SK-N-SH (cell line): ENCODE results near the gene ZNF227.

Experiments used
- CTCF ChIP-seq: fragments of 200-600 bp; sonication (generic); IDR thresholded peaks from 2 replicates; pipeline ENCODE4 v1.6.1; 2017; ENCODE audit warnings: antibody characterized with exemption, mild to moderate bottlenecking, moderate library complexity
- EP300 ChIP-seq, 2 experiments: IDR thresholded peaks; 2 replicates each; pipeline versions ENCODE4 v1.4.0 to v1.6.1; 2012; ENCODE audit warnings: borderline replicate concordance in 1 of 2, low read depth in 1 of 2, low read length in 1 of 2
- EZH2phosphoT487 ChIP-seq: fragments of 200-600 bp; sonication (generic); IDR thresholded peaks from 2 replicates; pipeline ENCODE4 v1.6.1; 2017; ENCODE audit warnings: low read depth, mixed run types, mild to moderate bottlenecking, antibody characterized with exemption, moderate library complexity, borderline replicate concordance
- FOSL2 ChIP-seq: IDR thresholded peaks from 2 replicates; pipeline ENCODE4 v1.4.0; 2012; ENCODE audit warnings: low read depth, mild to moderate bottlenecking, moderate library complexity, borderline replicate concordance
- JUND ChIP-seq: IDR thresholded peaks from 2 replicates; pipeline ENCODE4 v1.4.0; 2012
- MAX ChIP-seq: IDR thresholded peaks from 2 replicates; pipeline ENCODE4 v1.4.0; 2012; ENCODE audit warnings: low read depth
- MXI1 ChIP-seq: IDR thresholded peaks from 2 replicates; pipeline ENCODE4 v1.6.1; 2012; ENCODE audit warnings: mild to moderate bottlenecking, low read depth, low read length, improper control_type of control experiment
- NRF1 ChIP-seq: IDR thresholded peaks from 2 replicates; pipeline ENCODE4 v1.6.1; 2012; ENCODE audit warnings: low read depth, mild to moderate bottlenecking, low read length
- POLR2AphosphoS5 ChIP-seq: IDR thresholded peaks from 2 replicates; pipeline ENCODE4 v1.6.1; 2012; ENCODE audit warnings: low read depth, low read length
- RAD21 ChIP-seq: IDR thresholded peaks from 2 replicates; pipeline ENCODE4 v1.6.1; 2012; ENCODE audit warnings: mild to moderate bottlenecking, low read length
- SIN3A ChIP-seq: IDR thresholded peaks from 2 replicates; pipeline ENCODE4 v1.6.1; 2012; ENCODE audit warnings: low read depth, mild to moderate bottlenecking, low read length, moderate library complexity, borderline replicate concordance
- TAF1 ChIP-seq: IDR thresholded peaks from 2 replicates; pipeline ENCODE4 v1.6.1; 2012; ENCODE audit warnings: low read depth, mild to moderate bottlenecking, low read length, moderate library complexity, borderline replicate concordance
- TCF12 ChIP-seq: IDR thresholded peaks from 2 replicates; pipeline ENCODE4 v1.4.0; 2012
- TF ChIP-seq, protein P1 (sequence below): IDR thresholded peaks from 2 replicates; pipeline ENCODE4 v1.6.1; 2012; ENCODE audit warnings: mild to moderate bottlenecking, low read depth, low read length, moderate library complexity

- no peak for TF ChIP-seq EZH2phosphoT487
- TF ChIP-seq CTCF, result no peak
- TF ChIP-seq EP300 (IDR thresholded peaks at IDR 0.05; ENCODE audit: borderline replicate concordance in 1 of 2, low read depth in 1 of 2, low read length in 1 of 2), result no peak; a peak in 1 of 4 replicates
- TF ChIP-seq MAX, result peak; percentile 73
- TF ChIP-seq RAD21, result no peak
- peak; percentile 92 for TF ChIP-seq POLR2AphosphoS5
- TF ChIP-seq FOSL2, result no peak
- no peak for TF ChIP-seq JUND
- no peak for TF ChIP-seq NRF1
- TF ChIP-seq, protein P1, sequence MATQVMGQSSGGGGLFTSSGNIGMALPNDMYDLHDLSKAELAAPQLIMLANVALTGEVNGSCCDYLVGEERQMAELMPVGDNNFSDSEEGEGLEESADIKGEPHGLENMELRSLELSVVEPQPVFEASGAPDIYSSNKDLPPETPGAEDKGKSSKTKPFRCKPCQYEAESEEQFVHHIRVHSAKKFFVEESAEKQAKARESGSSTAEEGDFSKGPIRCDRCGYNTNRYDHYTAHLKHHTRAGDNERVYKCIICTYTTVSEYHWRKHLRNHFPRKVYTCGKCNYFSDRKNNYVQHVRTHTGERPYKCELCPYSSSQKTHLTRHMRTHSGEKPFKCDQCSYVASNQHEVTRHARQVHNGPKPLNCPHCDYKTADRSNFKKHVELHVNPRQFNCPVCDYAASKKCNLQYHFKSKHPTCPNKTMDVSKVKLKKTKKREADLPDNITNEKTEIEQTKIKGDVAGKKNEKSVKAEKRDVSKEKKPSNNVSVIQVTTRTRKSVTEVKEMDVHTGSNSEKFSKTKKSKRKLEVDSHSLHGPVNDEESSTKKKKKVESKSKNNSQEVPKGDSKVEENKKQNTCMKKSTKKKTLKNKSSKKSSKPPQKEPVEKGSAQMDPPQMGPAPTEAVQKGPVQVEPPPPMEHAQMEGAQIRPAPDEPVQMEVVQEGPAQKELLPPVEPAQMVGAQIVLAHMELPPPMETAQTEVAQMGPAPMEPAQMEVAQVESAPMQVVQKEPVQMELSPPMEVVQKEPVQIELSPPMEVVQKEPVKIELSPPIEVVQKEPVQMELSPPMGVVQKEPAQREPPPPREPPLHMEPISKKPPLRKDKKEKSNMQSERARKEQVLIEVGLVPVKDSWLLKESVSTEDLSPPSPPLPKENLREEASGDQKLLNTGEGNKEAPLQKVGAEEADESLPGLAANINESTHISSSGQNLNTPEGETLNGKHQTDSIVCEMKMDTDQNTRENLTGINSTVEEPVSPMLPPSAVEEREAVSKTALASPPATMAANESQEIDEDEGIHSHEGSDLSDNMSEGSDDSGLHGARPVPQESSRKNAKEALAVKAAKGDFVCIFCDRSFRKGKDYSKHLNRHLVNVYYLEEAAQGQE, result no peak
- peak; percentile 77 for TF ChIP-seq TAF1
- peak; percentile 94; the same call in 1 of the 2 replicates for TF ChIP-seq SIN3A
- peak; percentile 73; the same call in 1 of the 2 replicates for TF ChIP-seq MXI1
- peak; percentile 15; the same call in 1 of the 2 replicates for TF ChIP-seq TCF12
These were observed 5.1 kb upstream of the ZNF227 start for GRCh38 chr19:44207126-44207803.
